K562 (cell line): ENCODE results near the gene CABP4. TPM values are rescaled to one million over a fixed set of nuclear protein-coding genes. Genes with fewer than 3 reads are reported as not detected.

Source experiments
- ATAC-seq: fragments of 200-7000 bp; cut with Tn5 transposase; 3 replicates; pipeline ENCODE4 v1.9.1; 2020; ENCODE audit warnings: moderate library complexity
- BruUV-seq: library from RNA; stranded (reverse); fragments of 400-500 nt; replicated peaks from 2 replicates; lab custom pipeline; 2021; lab: Mats Ljungman, UMichigan
- CTCF ChIA-PET: fragments of 300-600 bp; formaldehyde crosslinking; extraction: SDS; loops from one replicate; lab custom pipeline; 2021; ENCODE audit warnings: low intra/inter-chr PET ratio; lab: Yijun Ruan, JAX
- POLR2A ChIA-PET: fragments of 300-600, 350-650 bp; sonication (Branson Sonifier 250); formaldehyde crosslinking; extraction: SDS; loops from one replicate; lab custom pipeline; 2021; ENCODE audit warnings: antibody characterized with exemption, inconsistent platforms; lab: Yijun Ruan, JAX
- DNase-seq, 4 experiments: peaks; one replicate each; pipeline versions ENCODE4 v3.0.0 to v3.0.0-alpha.2; 2011 to 2018; ENCODE audit warnings: low spot score in 3 of 4, mixed read lengths in 3 of 4; ENCODE audit errors: extremely low read depth in 1 of 4
- FAIRE-seq: peaks from 2 replicates; lab custom pipeline; 2011; peaks lifted over from hg19 to GRCh38; lab: Jason Lieb, UNC
- H2AFZ ChIP-seq: 2 replicates; pipeline ENCODE4 v1.6.0; 2011; ENCODE audit warnings: low read depth, low read length, control low read depth, inconsistent platforms
- H3K27ac ChIP-seq: fragments of 200-600 bp; 3 replicates; pipeline ENCODE4 v1.8.0; 2011; ENCODE audit warnings: low read depth, mild to moderate bottlenecking, control low read depth, inconsistent platforms, low read length, moderate library complexity, mixed read lengths; ENCODE audit errors: extremely low read depth
- H3K27me3 ChIP-seq, 2 experiments: fragments of 300-600 bp in 1 of 2; 2 replicates in 1 of 2; 3 replicates in 1 of 2; pipeline versions ENCODE4 v1.6.0 to v1.8.0; 2011; ENCODE audit warnings: inconsistent platforms in 2 of 2, low read length in 2 of 2, mild to moderate bottlenecking in 1 of 2, mixed read lengths in 1 of 2, moderate library complexity in 1 of 2; ENCODE audit not compliant: control insufficient read depth in 2 of 2, insufficient read depth in 2 of 2
- H3K36me3 ChIP-seq: fragments of 300-600 bp; 3 replicates; pipeline ENCODE4 v1.8.0; 2011; ENCODE audit warnings: mild to moderate bottlenecking, low read length, inconsistent platforms; ENCODE audit not compliant: control insufficient read depth, insufficient read depth
- H3K4me1 ChIP-seq, 2 experiments: fragments of 200-600 bp in 1 of 2; replicated peaks in 1 of 2; 2 replicates in 1 of 2; 3 replicates in 1 of 2; pipeline versions ENCODE4 v1.5.1 to v1.8.0; 2011; ENCODE audit warnings: inconsistent platforms in 2 of 2, low read length in 2 of 2, mild to moderate bottlenecking in 1 of 2, mixed read lengths in 1 of 2, moderate library complexity in 1 of 2; ENCODE audit not compliant: control insufficient read depth in 2 of 2, insufficient read depth in 2 of 2
- H3K4me2 ChIP-seq: 2 replicates; pipeline ENCODE4 v1.6.1; 2011; ENCODE audit warnings: low read length, control low read depth, inconsistent platforms, mixed read lengths; ENCODE audit not compliant: insufficient read depth
- H3K4me3 ChIP-seq: fragments of 200-600 bp; sonication (generic), shearing (Covaris generic); 2 replicates; pipeline ENCODE4 v1.5.1; 2016; ENCODE audit warnings: control low read depth, inconsistent platforms
- H3K79me2 ChIP-seq: fragments of 200-600 bp; 3 replicates; pipeline ENCODE4 v1.8.0; 2011; ENCODE audit warnings: low read length, inconsistent platforms; ENCODE audit not compliant: control insufficient read depth, insufficient read depth
- H3K9ac ChIP-seq, 2 experiments: 2 replicates each; pipeline versions ENCODE4 v1.6.0 to v1.6.1; 2011; ENCODE audit warnings: low read depth in 2 of 2, low read length in 2 of 2, control low read depth in 1 of 2, inconsistent platforms in 1 of 2, mild to moderate bottlenecking in 1 of 2, mixed read lengths in 1 of 2; ENCODE audit not compliant: insufficient read depth in 1 of 2
- H3K9me1 ChIP-seq: one replicate; pipeline ENCODE4 v1.6.0; 2011; ENCODE audit warnings: inconsistent platforms, mild to moderate bottlenecking, low read length, moderate library complexity; ENCODE audit not compliant: control insufficient read depth, insufficient read depth
- H3K9me3 ChIP-seq: replicated peaks from 2 replicates; pipeline ENCODE4 v1.5.1; 2011; ENCODE audit warnings: low read depth, low read length, inconsistent platforms; ENCODE audit not compliant: control insufficient read depth, insufficient read depth
- H4K20me1 ChIP-seq: replicated peaks from 2 replicates; pipeline ENCODE4 v1.6.1; 2011; ENCODE audit warnings: low read length, inconsistent platforms, mixed read lengths; ENCODE audit not compliant: control insufficient read depth, insufficient read depth
- DEAF1 ChIP-seq: fragments of 450-650 bp; formaldehyde crosslinking; IDR thresholded peaks from 2 replicates; pipeline ENCODE4 v1.4.0; 2020; ENCODE audit warnings: mild to moderate bottlenecking, moderate library complexity
- DIDO1 ChIP-seq: fragments of 450-650 bp; IDR thresholded peaks from 2 replicates; pipeline ENCODE4 v1.6.1; 2016; ENCODE audit warnings: low read depth, missing biosample characterization, missing genetic modification characterization
- MAFK ChIP-seq: IDR thresholded peaks from 2 replicates; pipeline ENCODE4 v1.6.1; 2011; ENCODE audit warnings: low read length, improper control_type of control experiment
- MED1 ChIP-seq: sonication (generic); formaldehyde crosslinking; IDR thresholded peaks from 2 replicates; pipeline ENCODE4 v1.8.1; 2023; ENCODE audit warnings: missing genetic modification reagents, borderline replicate concordance
- PHF8 ChIP-seq: fragments of 200-600 bp; sonication (generic); IDR thresholded peaks from 2 replicates; pipeline ENCODE4 v1.6.1; 2012; ENCODE audit warnings: mixed run types, mild to moderate bottlenecking, inconsistent platforms, low read length, moderate library complexity, borderline replicate concordance
- STAT5A ChIP-seq: IDR thresholded peaks from 2 replicates; pipeline ENCODE4 v1.6.1; 2012; ENCODE audit warnings: low read length, inconsistent platforms, borderline replicate concordance
- ZNF507 ChIP-seq: conservative IDR thresholded peaks from 2 replicates; pipeline ENCODE4 v1.6.1; 2017; ENCODE audit warnings: missing genetic modification characterization, missing compliant biosample characterization
- ZNF551 ChIP-seq: fragments of 250-450 bp; sonication (Bioruptor Pico); IDR thresholded peaks from 2 replicates; pipeline ENCODE4 v1.5.0; 2021; ENCODE audit warnings: mild to moderate bottlenecking, moderate library complexity
- ZNF592 ChIP-seq: fragments of 450-650 bp; IDR thresholded peaks from 2 replicates; pipeline ENCODE4 v1.6.1; 2017; ENCODE audit warnings: antibody characterized with exemption, mild to moderate bottlenecking
- ZZZ3 ChIP-seq: fragments of 450-650 bp; IDR thresholded peaks from 2 replicates; pipeline ENCODE4 v1.6.1; 2016; ENCODE audit warnings: antibody characterized with exemption, mild to moderate bottlenecking, moderate library complexity
- WGBS: fragments of 100-300 bp; shearing (Covaris generic); methylation state at CpG from one replicate; pipeline ENCODE4 v1.1.6; 2016; ENCODE audit warnings: low coverage, mixed read lengths; ENCODE audit not compliant: insufficient coverage; ENCODE audit errors: missing lambda C conversion rate; 5-methylcytosine and 5-hydroxymethylcytosine counted together
- in situ Hi-C: fragments of 300-500 bp; cut with MboI; formaldehyde crosslinking; loops from 4 replicates; pipeline ENCODE4 v1.15.0; 2018; ENCODE audit warnings: inconsistent platforms, mixed read lengths
- intact Hi-C: fragments of 100-400 bp; cut with micrococcal nuclease; formaldehyde crosslinking; loops from 2 replicates; pipeline ENCODE4 v1.14.2; 2022
- polyA plus RNA-seq, 8 experiments: library from polyadenylated mRNA; depleted of rRNA in 4 of 8; stranded (reverse) in 5 of 8; unstranded in 3 of 8; fragments of >200 nt; fragmentation: Nextera tagmentation in 2 of 8; fragmentation: Illumina TruSeq in 1 of 8; extraction: Ambion mirVana in 2 of 8; extraction: Trizol in 1 of 8; gene quantifications; 2 replicates each; pipeline versions ENCODE4 v1.2.1 to v1.2.3, GENCODE V29; 2011 to 2014; ENCODE audit warnings: inconsistent platforms in 1 of 8, missing spikeins in 1 of 8
- total RNA-seq, 7 experiments: library from RNA; depleted of rRNA in 6 of 7; stranded (reverse); fragments of >200 nt in 6 of 7; fragmentation: Illumina TruSeq in 2 of 7; extraction: Trizol in 2 of 7; gene quantifications; 2 replicates each; pipeline versions ENCODE4 v1.2.1 to v1.2.3, GENCODE V29; 2011 to 2021; ENCODE audit warnings: low replicate concordance in 1 of 7

The CABP4 gene
- total and polyA plus RNA-seq, 9 of the 15 experiments (the other 6 are each of a cell fraction or from before 2014, with no cell fraction given): 0.11 TPM; not detected in 8

GRCh38 chr11:67463680-67464410 is 8.7 kb downstream of the CABP4 start (continued):
- TF ChIP-seq ZZZ3 (no peak), MED1 (CRISPR knock-in tag) (no peak), DEAF1 (CRISPR knock-in tag) (0 out of 2 replicates have a peak, but pooled peaks have one; percentile 3)

GRCh38 chr11:67464411-67465188 is 9.4 kb downstream of the CABP4 start:
- no peaks in the 10 kb centered on the region for H3K9me1 ChIP-seq
- ATAC-seq (peak; percentile 84), DNase-seq (peak; percentile 90 to 95 (median 94)), FAIRE-seq (peak; percentile 70)
- H4K20me1 ChIP-seq: no peaks in the 10 kb centered on the region
- peak overlapping the region; percentile 86 for H3K27ac ChIP-seq
- no peaks in the 10 kb centered on the region for H3K36me3 ChIP-seq
- H3K79me2 ChIP-seq: peaks cover 12% of the 10 kb centered on the region
- no TSS peak for BruUV-seq
- POLR2A ChIA-PET: interaction anchor here (0.5 to 1.8 kb wide), 6 partner anchors 12 to 178 kb away, joined by 3 to 5 read pairs (median 4); partner anchors contain the start of genes AIP and RPS6KB2
- peak overlapping the region; percentile 88 for H2AFZ ChIP-seq
- peaks cover 20 to 54% of the 10 kb centered on the region in 2 experiments; a peak in 4 of 5 replicates for H3K4me1 ChIP-seq
- in situ Hi-C loops: no loop called here
- no peaks in the 10 kb centered on the region for H3K9me3 ChIP-seq
- no peaks in the 10 kb centered on the region for H3K27me3 ChIP-seq
- intact Hi-C loops: loop anchor here (5.0 kb wide), 1 partner anchor 42 kb away; no protein-coding TSS in a partner anchor
- CTCF ChIA-PET: no interaction called here
- H3K9ac ChIP-seq: peak overlapping the region; percentile 78 to 95
- peak overlapping the region; percentile 75 for H3K4me3 ChIP-seq
- H3K4me2 ChIP-seq: peak overlapping the region; percentile 93
- 3% methylated on average over 32 of the region's 56 CpGs for WGBS
- TF ChIP-seq ZNF592 (peak; percentile 34; the same call in 1 of the 2 replicates), ZNF551 (CRISPR knock-in tag) (0 out of 2 replicates have a peak, but pooled peaks have one; percentile 30), MAFK (no peak), STAT5A (no peak), PHF8 (peak; percentile 77; the same call in 1 of the 2 replicates), DIDO1 (no peak), ZNF507 (tag) (no peak)
